Skin epidermis (tissue), 12 donors: ENCODE data around the gene PPP2R5A.
A peak's percentile ranks its signal among the peaks of the same experiment; 100 is the strongest.
"Not testable (repeated sequence)": the region's sequence is repeated elsewhere in the genome, so short reads cannot be mapped to it uniquely, and the experiment has no call there.

ENCODE experiments used
- H3K27ac ChIP-seq, 21 experiments: fragments of 200-600 bp; sonication (generic) in 11 of 21; one replicate each; pipeline ENCODE4 v1.5.0; 2020; ENCODE audit warnings: mild to moderate bottlenecking in 3 of 21, inconsistent platforms in 2 of 21, moderate library complexity in 2 of 21
- H3K4me3 ChIP-seq, 7 experiments: fragments of 200-600 bp; sonication (generic) in 2 of 7; one replicate each; pipeline ENCODE4 v1.5.0; 2020; ENCODE audit warnings: inconsistent platforms in 2 of 7, mild to moderate bottlenecking in 2 of 7, moderate library complexity in 1 of 7

Gene PPP2R5A

GRCh38 chr1:212292250-212293105 is 7.3 kb downstream of the PPP2R5A start:
- H3K4me3 ChIP-seq, result no peak overlapping the region
- H3K27ac ChIP-seq, result peak overlapping the region in 2 of 21 experiments; percentile 33 to 40

- Histone ChIP-seq H3K4me3 (no peak overlapping the region), H3K27ac (peak overlapping the region in 1 of 21 experiments; percentile 17)
Observed at GRCh38 chr1:212293579-212293978, 8.4 kb downstream of the PPP2R5A start.

GRCh38 chr1:212294983-212295382 is 9.8 kb downstream of the PPP2R5A start:
- Histone ChIP-seq H3K27ac (no peak overlapping the region), H3K4me3 (no peak overlapping the region)

- no peak overlapping the region for H3K27ac ChIP-seq
- H3K4me3 ChIP-seq, result no peak overlapping the region
Observed at GRCh38 chr1:212295579-212295978, 10.4 kb downstream of the PPP2R5A start.

GRCh38 chr1:212297338-212297737 is 12.1 kb downstream of the PPP2R5A start:
- H3K27ac ChIP-seq, result no peak overlapping the region

GRCh38 chr1:212301580-212301979 is 16.4 kb downstream of the PPP2R5A start:
- Histone ChIP-seq H3K27ac (no peak overlapping the region), H3K4me3 (no peak overlapping the region)

More at GRCh38 chr1:212297338-212297737, 12.1 kb downstream of the PPP2R5A start:
- no peak overlapping the region for H3K4me3 ChIP-seq

- Histone ChIP-seq H3K27ac (no peak overlapping the region), H3K4me3 (no peak overlapping the region)
Observed at GRCh38 chr1:212302745-212303383, 17.7 kb downstream of the PPP2R5A start.

- H3K27ac ChIP-seq, result no peak overlapping the region
- H3K4me3 ChIP-seq, result no peak overlapping the region
Observed at GRCh38 chr1:212305342-212305741, 20.1 kb downstream of the PPP2R5A start.

- H3K4me3 ChIP-seq, H3K27ac ChIP-seq: not testable (repeated sequence)
Observed at GRCh38 chr1:212305984-212306452, 20.8 kb downstream of the PPP2R5A start.

GRCh38 chr1:212309967-212310366 is 24.8 kb downstream of the PPP2R5A start:
- Histone ChIP-seq H3K4me3 (no peak overlapping the region), H3K27ac (peak overlapping the region in 1 of 21 experiments; percentile 39)

- Histone ChIP-seq H3K27ac (peak overlapping the region in 2 of 21 experiments; percentile 26 to 39), H3K4me3 (no peak overlapping the region)
Observed at GRCh38 chr1:212310383-212310782, 25.2 kb downstream of the PPP2R5A start.

GRCh38 chr1:212311836-212312497 is 26.8 kb downstream of the PPP2R5A start:
- Histone ChIP-seq H3K4me3 (no peak overlapping the region), H3K27ac (peak overlapping the region in 1 of 21 experiments; percentile 6)

- H3K4me3 ChIP-seq, result no peak overlapping the region
- peak overlapping the region in 3 of 21 experiments; percentile 37 to 68 (median 56) for H3K27ac ChIP-seq
Observed at GRCh38 chr1:212313616-212314015, 28.4 kb downstream of the PPP2R5A start.

- H3K27ac ChIP-seq, result no peak overlapping the region
- no peak overlapping the region for H3K4me3 ChIP-seq
Observed at GRCh38 chr1:212315184-212315583, 30.0 kb downstream of the PPP2R5A start.

GRCh38 chr1:212315907-212316306 is 30.7 kb downstream of the PPP2R5A start:
- Histone ChIP-seq H3K27ac (no peak overlapping the region), H3K4me3 (no peak overlapping the region)

GRCh38 chr1:212317916-212318315 is 32.7 kb downstream of the PPP2R5A start:
- H3K27ac ChIP-seq, result no peak overlapping the region

GRCh38 chr1:212321031-212321430 is 35.8 kb downstream of the PPP2R5A start:
- not testable (repeated sequence) for H3K4me3 ChIP-seq, H3K27ac ChIP-seq

More at GRCh38 chr1:212317916-212318315, 32.7 kb downstream of the PPP2R5A start:
- H3K4me3 ChIP-seq, result no peak overlapping the region

- H3K27ac ChIP-seq, result no peak overlapping the region
Observed at GRCh38 chr1:212323066-212323465, 37.9 kb downstream of the PPP2R5A start.

GRCh38 chr1:212326541-212326940 is 41.3 kb downstream of the PPP2R5A start:
- Histone ChIP-seq H3K4me3 (no peak overlapping the region), H3K27ac (no peak overlapping the region)

More at GRCh38 chr1:212323066-212323465, 37.9 kb downstream of the PPP2R5A start:
- no peak overlapping the region for H3K4me3 ChIP-seq

GRCh38 chr1:212328248-212328647 is 43.0 kb downstream of the PPP2R5A start:
- Histone ChIP-seq H3K27ac (no peak overlapping the region), H3K4me3 (no peak overlapping the region)
